ENCODE measurements around the gene CAMTA1.

- TF ChIP-seq CTCF (IDR thresholded peaks at IDR 0.05) = no peak
- TF ChIP-seq EP300 (IDR thresholded peaks at IDR 0.05) = no peak
- no peak for TF ChIP-seq POLR2A (IDR thresholded peaks at IDR 0.05)
These were observed 672.6 kb downstream of the CAMTA1 start for GRCh38 chr1:7457811-7458210.
